Karpas-422 (cell line): Measurements from ENCODE around the gene ZFAND3. TPM values are rescaled to one million over a fixed set of nuclear protein-coding genes. Genes with fewer than 3 reads are reported as not detected.

Experiments
- DNase-seq: peaks from one replicate; pipeline ENCODE4 v3.0.0-alpha.2; 2015
- H2AFZ ChIP-seq: fragments of 200-600 bp; sonication (generic); 2 replicates; pipeline ENCODE4 v1.6.1; 2014; ENCODE audit warnings: antibody characterized with exemption, low read length, mixed read lengths
- H3K27ac ChIP-seq: fragments of 200-600 bp; sonication (generic); 2 replicates; pipeline ENCODE4 v1.5.1; 2014; ENCODE audit warnings: mild to moderate bottlenecking, low read length, moderate library complexity
- H3K27me3 ChIP-seq: fragments of 200-600 bp; sonication (generic); 2 replicates; pipeline ENCODE4 v1.6.1; 2014; ENCODE audit warnings: low read length, mixed read lengths
- H3K36me3 ChIP-seq: fragments of 200-600 bp; sonication (generic); 2 replicates; pipeline ENCODE4 v1.6.1; 2014; ENCODE audit warnings: low read length, mixed read lengths; ENCODE audit not compliant: insufficient read depth
- H3K4me1 ChIP-seq: fragments of 200-600 bp; sonication (generic); 2 replicates; pipeline ENCODE4 v1.6.1; 2014; ENCODE audit warnings: mild to moderate bottlenecking, low read length, mixed read lengths
- H3K4me2 ChIP-seq: fragments of 200-600 bp; sonication (generic); 2 replicates; pipeline ENCODE4 v1.6.1; 2014; ENCODE audit warnings: low read length, low read depth, mild to moderate bottlenecking; ENCODE audit not compliant: poor library complexity, severe bottlenecking
- H3K4me3 ChIP-seq: fragments of 200-600 bp; sonication (generic); 2 replicates; pipeline ENCODE4 v1.5.1; 2014; ENCODE audit warnings: mild to moderate bottlenecking, antibody characterized with exemption, low read length, mixed read lengths
- H3K79me2 ChIP-seq: fragments of 200-600 bp; sonication (generic); 2 replicates; pipeline ENCODE4 v1.6.1; 2014; ENCODE audit warnings: mild to moderate bottlenecking, low read length, mixed read lengths
- H3K9ac ChIP-seq: fragments of 200-600 bp; sonication (generic); 2 replicates; pipeline ENCODE4 v1.6.0; 2014; ENCODE audit warnings: low read length
- H3K9me2 ChIP-seq: fragments of 200-600 bp; sonication (generic), shearing (Covaris generic); replicated peaks from 2 replicates; pipeline ENCODE4 v1.6.0; 2014; ENCODE audit warnings: mild to moderate bottlenecking, low read length, moderate library complexity; ENCODE audit not compliant: insufficient read depth
- H3K9me3 ChIP-seq: fragments of 300-700, 200-600 bp; sonication (generic); 2 replicates; pipeline ENCODE4 v1.6.1; 2014; ENCODE audit warnings: low read length, mixed read lengths
- H4K20me1 ChIP-seq: fragments of 200-600 bp; sonication (generic); 2 replicates; pipeline ENCODE4 v1.6.1; 2014; ENCODE audit warnings: mild to moderate bottlenecking, antibody characterized with exemption, low read length, low read depth; ENCODE audit not compliant: insufficient read depth
- total RNA-seq: library from RNA; depleted of rRNA; stranded (reverse); fragments of >200 nt; shearing (Covaris generic); gene quantifications from 2 replicates; pipeline ENCODE4 v1.2.3, GENCODE V29; 2014; ENCODE audit warnings: low replicate concordance

ZFAND3 gene
- total RNA-seq, 1 experiment from 2014 or later: 4.0 TPM

GRCh38 chr6:37904590-37904989, 85.1 kb downstream of the ZFAND3 start:
- no peaks in the 10 kb centered on the region for H3K36me3 ChIP-seq
- H3K9me2 ChIP-seq: no peaks in the 10 kb centered on the region
- H3K4me2 ChIP-seq: no peak overlapping the region
- no peaks in the 10 kb centered on the region for H3K9me3 ChIP-seq
- no peak overlapping the region for H3K4me3 ChIP-seq
- no peak for DNase-seq
- H3K4me1 ChIP-seq: no peaks in the 10 kb centered on the region
- H3K27me3 ChIP-seq: no peaks in the 10 kb centered on the region
- H3K9ac ChIP-seq: no peak overlapping the region
- peaks cover 67% of the 10 kb centered on the region for H4K20me1 ChIP-seq
- H3K79me2 ChIP-seq: no peaks in the 10 kb centered on the region
- no peak overlapping the region for H3K27ac ChIP-seq
- H2AFZ ChIP-seq: no peak overlapping the region

- Histone ChIP-seq H3K4me1 (no peaks in the 10 kb centered on the region), H4K20me1 (peaks cover 58% of the 10 kb centered on the region), H3K36me3 (no peaks in the 10 kb centered on the region), H2AFZ (no peak overlapping the region), H3K27me3 (no peaks in the 10 kb centered on the region), H3K27ac (no peak overlapping the region), H3K9ac (no peak overlapping the region), H3K4me2 (no peak overlapping the region), H3K4me3 (no peak overlapping the region), H3K79me2 (no peaks in the 10 kb centered on the region), H3K9me2 (no peaks in the 10 kb centered on the region), H3K9me3 (no peaks in the 10 kb centered on the region)
- no peak for DNase-seq
These were observed 86.6 kb downstream of the ZFAND3 start for GRCh38 chr6:37906121-37906520.

- Histone ChIP-seq H3K9ac (no peak overlapping the region), H3K36me3 (no peaks in the 10 kb centered on the region), H2AFZ (no peak overlapping the region), H3K4me1 (no peaks in the 10 kb centered on the region), H3K79me2 (no peaks in the 10 kb centered on the region), H3K4me2 (no peak overlapping the region), H3K27ac (no peak overlapping the region), H3K9me3 (no peaks in the 10 kb centered on the region), H3K27me3 (no peaks in the 10 kb centered on the region), H4K20me1 (peaks cover 37% of the 10 kb centered on the region), H3K9me2 (no peaks in the 10 kb centered on the region), H3K4me3 (no peak overlapping the region)
- DNase-seq: no peak
These were observed 91.5 kb downstream of the ZFAND3 start for GRCh38 chr6:37910998-37911397.

- no peak overlapping the region for H3K27ac ChIP-seq
- H3K4me2 ChIP-seq: no peak overlapping the region
- DNase-seq: no peak
- no peak overlapping the region for H3K4me3 ChIP-seq
- H3K9me3 ChIP-seq: no peaks in the 10 kb centered on the region
- no peaks in the 10 kb centered on the region for H3K27me3 ChIP-seq
- peaks cover 38% of the 10 kb centered on the region for H4K20me1 ChIP-seq
- no peaks in the 10 kb centered on the region for H3K36me3 ChIP-seq
- H3K9me2 ChIP-seq: no peaks in the 10 kb centered on the region
- H2AFZ ChIP-seq: no peak overlapping the region
- no peaks in the 10 kb centered on the region for H3K79me2 ChIP-seq
- H3K9ac ChIP-seq: no peak overlapping the region
- no peaks in the 10 kb centered on the region for H3K4me1 ChIP-seq
These were observed 93.7 kb downstream of the ZFAND3 start for GRCh38 chr6:37913210-37913609.

GRCh38 chr6:37915463-37915862, 95.9 kb downstream of the ZFAND3 start:
- H3K27me3 ChIP-seq: no peaks in the 10 kb centered on the region
- H3K9me3 ChIP-seq: no peaks in the 10 kb centered on the region
- no peak overlapping the region for H3K4me3 ChIP-seq
- H2AFZ ChIP-seq: no peak overlapping the region
- H3K79me2 ChIP-seq: no peaks in the 10 kb centered on the region
- H3K36me3 ChIP-seq: no peaks in the 10 kb centered on the region
- H3K4me2 ChIP-seq: no peak overlapping the region
- DNase-seq: no peak
- H3K9me2 ChIP-seq: no peaks in the 10 kb centered on the region
- H3K4me1 ChIP-seq: no peaks in the 10 kb centered on the region
- no peak overlapping the region for H3K9ac ChIP-seq
- H4K20me1 ChIP-seq: peaks cover 35% of the 10 kb centered on the region
- no peak overlapping the region for H3K27ac ChIP-seq

- Histone ChIP-seq H3K4me3 (no peak overlapping the region), H3K9me2 (no peaks in the 10 kb centered on the region), H3K27me3 (no peaks in the 10 kb centered on the region), H3K27ac (no peak overlapping the region), H3K4me1 (no peaks in the 10 kb centered on the region), H3K9me3 (no peaks in the 10 kb centered on the region), H3K36me3 (no peaks in the 10 kb centered on the region), H3K79me2 (no peaks in the 10 kb centered on the region), H2AFZ (no peak overlapping the region), H3K4me2 (no peak overlapping the region), H3K9ac (no peak overlapping the region), H4K20me1 (peaks cover 42% of the 10 kb centered on the region)
- DNase-seq: no peak
These were observed 96.6 kb downstream of the ZFAND3 start for GRCh38 chr6:37916149-37916548.

GRCh38 chr6:37916675-37917074, 97.1 kb downstream of the ZFAND3 start:
- no peak overlapping the region for H2AFZ ChIP-seq
- no peak for DNase-seq
- H3K9me3 ChIP-seq: no peaks in the 10 kb centered on the region
- H3K9me2 ChIP-seq: no peaks in the 10 kb centered on the region
- no peak overlapping the region for H3K27ac ChIP-seq
- H3K4me2 ChIP-seq: no peak overlapping the region
- no peaks in the 10 kb centered on the region for H3K4me1 ChIP-seq
- no peak overlapping the region for H3K9ac ChIP-seq
- no peak overlapping the region for H3K4me3 ChIP-seq
- H4K20me1 ChIP-seq: peaks cover 47% of the 10 kb centered on the region
- no peaks in the 10 kb centered on the region for H3K36me3 ChIP-seq
- H3K79me2 ChIP-seq: no peaks in the 10 kb centered on the region
- H3K27me3 ChIP-seq: no peaks in the 10 kb centered on the region

GRCh38 chr6:37917566-37917965, 98.0 kb downstream of the ZFAND3 start:
- H3K79me2 ChIP-seq: no peaks in the 10 kb centered on the region
- H3K4me3 ChIP-seq: no peak overlapping the region
- no peaks in the 10 kb centered on the region for H3K9me2 ChIP-seq
- no peak overlapping the region for H3K27ac ChIP-seq
- no peak overlapping the region for H3K9ac ChIP-seq
- H3K27me3 ChIP-seq: no peaks in the 10 kb centered on the region
- no peaks in the 10 kb centered on the region for H3K36me3 ChIP-seq
- H3K4me1 ChIP-seq: no peaks in the 10 kb centered on the region
- no peaks in the 10 kb centered on the region for H3K9me3 ChIP-seq
- H2AFZ ChIP-seq: no peak overlapping the region
- H3K4me2 ChIP-seq: no peak overlapping the region
- peaks cover 51% of the 10 kb centered on the region for H4K20me1 ChIP-seq
- no peak for DNase-seq
